Embryonic facial prominence (tissue), 1 donor: ENCODE measurements around the gene RFX6.

ENCODE experiments used
- DNase-seq: peaks from one replicate; pipeline ENCODE4 v3.0.0-alpha.2; 2016; ENCODE audit errors: extremely low spot score

Gene RFX6

GRCh38 chr6:116969211-116969863, 92.3 kb downstream of the RFX6 start:
- peak; percentile 43 for DNase-seq

- no peak for DNase-seq
Observed at GRCh38 chr6:116971959-116972358, 94.9 kb downstream of the RFX6 start.

GRCh38 chr6:116973976-116974375, 96.9 kb downstream of the RFX6 start:
- DNase-seq = no peak

DNA sequence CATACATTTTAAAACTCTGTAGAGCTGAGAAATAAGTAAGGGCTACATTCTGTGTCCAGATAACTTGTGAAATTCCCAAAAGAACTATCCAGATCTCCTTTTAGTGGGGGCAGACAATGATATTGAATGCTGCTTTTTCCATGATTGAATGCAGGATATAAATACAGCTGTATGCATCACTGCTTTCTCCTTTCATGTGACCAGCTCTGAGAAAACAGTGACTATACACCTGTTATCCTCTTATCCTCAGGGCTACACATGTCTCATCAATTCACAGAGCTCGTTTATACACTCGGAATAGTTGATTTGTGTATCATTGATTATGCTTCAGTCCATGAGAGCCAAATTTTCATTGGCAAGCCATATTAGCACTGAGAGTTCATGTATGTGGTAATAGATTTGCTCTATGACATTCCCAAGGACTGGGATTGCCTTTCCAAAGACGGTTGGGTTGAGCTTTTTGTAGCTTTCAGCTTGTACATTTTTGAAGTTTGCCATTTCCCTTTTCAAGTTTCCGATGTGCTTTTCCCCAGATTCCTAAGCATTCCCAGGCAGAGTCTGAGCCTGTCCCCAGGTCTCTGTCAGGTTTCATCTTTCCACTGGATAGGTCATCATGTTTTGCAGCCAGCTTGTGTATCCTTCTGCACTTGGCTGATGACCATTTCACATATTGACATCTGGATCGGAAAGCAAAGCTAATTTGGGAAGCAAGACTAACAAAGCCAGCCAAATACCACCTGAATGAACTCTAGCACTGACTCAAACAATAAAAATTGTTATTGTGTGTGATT, 97.7 kb downstream of the RFX6 start:
- no peak for DNase-seq

DNA sequence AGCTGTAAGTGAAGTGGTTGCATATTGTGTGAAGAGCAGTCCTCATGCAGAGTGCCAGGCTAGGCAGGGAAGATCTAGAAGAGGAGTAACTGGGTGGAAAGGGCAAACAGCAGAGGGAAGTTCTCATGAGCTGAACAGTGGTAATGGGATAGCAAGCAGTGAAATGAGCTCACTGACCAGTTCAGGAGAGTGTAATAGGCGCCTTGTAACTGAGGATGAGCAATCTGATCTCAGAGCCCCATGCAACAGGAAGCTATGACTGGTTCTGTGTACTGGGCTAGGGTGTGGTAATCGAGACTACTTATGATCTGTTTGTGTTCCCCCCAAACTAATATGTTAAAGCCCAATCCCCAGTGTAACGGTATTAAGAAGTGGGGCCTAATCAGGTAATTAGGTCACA, 98.6 kb downstream of the RFX6 start:
- DNase-seq = no peak

DNA sequence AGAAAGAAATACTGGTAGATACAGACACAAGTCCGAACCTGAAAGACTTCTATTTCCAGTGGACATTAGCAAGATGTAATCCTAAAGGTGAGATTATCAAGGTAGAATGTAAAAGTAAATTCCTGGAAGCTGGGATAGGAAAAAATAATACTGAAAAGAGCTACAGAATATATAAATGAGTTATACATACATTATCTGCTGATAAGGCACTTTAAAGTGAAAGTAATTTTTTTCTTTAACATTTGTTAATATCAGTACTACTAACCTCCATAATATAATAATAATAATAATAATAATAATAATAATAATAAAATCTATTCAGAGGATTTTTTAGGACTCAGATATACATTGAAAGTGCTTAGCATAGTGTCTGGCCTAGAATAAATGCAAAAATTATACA, 102.5 kb downstream of the RFX6 start:
- no peak for DNase-seq
